ENCODE data around the gene ST6GALNAC2.
A peak's percentile ranks its signal among the peaks of the same experiment; 100 is the strongest.

ST6GALNAC2 gene

DNA sequence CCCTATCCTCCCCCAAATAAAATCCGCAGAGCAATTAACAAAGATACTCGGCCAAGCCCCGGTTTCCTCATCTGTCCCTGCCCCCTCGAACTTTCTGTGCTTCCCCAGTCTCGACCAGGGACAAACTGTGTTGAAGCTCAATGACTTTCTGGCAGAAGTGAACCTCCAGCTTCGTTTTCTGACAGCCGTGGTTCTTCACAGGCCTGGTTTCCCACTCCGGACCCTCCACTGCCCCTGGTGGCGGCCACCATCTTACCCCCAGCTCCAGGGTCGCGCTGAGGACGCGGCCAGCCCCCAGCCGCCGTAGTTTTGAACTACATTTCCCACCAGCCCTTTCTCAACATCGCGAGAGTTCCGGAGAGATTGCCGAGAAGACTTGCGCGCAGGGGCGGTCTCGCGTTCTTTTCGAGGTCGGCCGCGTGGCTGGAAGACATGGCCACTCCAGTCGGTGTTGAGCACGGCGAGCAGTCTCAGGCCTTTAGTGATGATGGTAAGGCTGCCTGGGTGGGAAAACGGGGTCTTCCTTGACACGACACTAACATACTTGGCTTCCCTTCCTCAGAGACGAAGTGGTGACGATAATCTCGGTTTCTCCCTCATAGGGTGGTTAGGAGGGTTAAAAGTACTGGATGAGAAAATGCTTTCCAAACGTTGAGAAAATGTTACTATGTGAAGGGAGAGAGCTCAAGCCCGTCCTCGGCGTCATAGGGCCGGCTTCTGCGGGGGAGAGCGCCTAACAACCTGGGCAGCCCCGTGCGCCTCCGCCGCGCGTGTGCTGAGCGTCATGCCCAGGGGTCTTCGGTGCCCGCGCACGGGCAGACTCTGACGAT is 28.1 kb downstream of the ST6GALNAC2 start:
- TF ChIP-seq, protein P1, sequence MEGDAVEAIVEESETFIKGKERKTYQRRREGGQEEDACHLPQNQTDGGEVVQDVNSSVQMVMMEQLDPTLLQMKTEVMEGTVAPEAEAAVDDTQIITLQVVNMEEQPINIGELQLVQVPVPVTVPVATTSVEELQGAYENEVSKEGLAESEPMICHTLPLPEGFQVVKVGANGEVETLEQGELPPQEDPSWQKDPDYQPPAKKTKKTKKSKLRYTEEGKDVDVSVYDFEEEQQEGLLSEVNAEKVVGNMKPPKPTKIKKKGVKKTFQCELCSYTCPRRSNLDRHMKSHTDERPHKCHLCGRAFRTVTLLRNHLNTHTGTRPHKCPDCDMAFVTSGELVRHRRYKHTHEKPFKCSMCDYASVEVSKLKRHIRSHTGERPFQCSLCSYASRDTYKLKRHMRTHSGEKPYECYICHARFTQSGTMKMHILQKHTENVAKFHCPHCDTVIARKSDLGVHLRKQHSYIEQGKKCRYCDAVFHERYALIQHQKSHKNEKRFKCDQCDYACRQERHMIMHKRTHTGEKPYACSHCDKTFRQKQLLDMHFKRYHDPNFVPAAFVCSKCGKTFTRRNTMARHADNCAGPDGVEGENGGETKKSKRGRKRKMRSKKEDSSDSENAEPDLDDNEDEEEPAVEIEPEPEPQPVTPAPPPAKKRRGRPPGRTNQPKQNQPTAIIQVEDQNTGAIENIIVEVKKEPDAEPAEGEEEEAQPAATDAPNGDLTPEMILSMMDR (IDR thresholded peaks at IDR 0.05; ENCODE audit: low read depth, low read length): peak; percentile 78
- H3K36me3 ChIP-seq: peaks cover 48% of the 10 kb centered on the region
- peak; percentile 98 for DNase-seq
- H3K27ac ChIP-seq: peak overlapping the region; percentile 93
- H3K27me3 ChIP-seq (ENCODE audit: insufficient read depth, low read depth, severe bottlenecking): no peaks in the 10 kb centered on the region
- H3K4me3 ChIP-seq (ENCODE audit: low read depth, low read length): peak overlapping the region; percentile 73
- H3K9me3 ChIP-seq (ENCODE audit: severe bottlenecking): no peaks in the 10 kb centered on the region

DNA sequence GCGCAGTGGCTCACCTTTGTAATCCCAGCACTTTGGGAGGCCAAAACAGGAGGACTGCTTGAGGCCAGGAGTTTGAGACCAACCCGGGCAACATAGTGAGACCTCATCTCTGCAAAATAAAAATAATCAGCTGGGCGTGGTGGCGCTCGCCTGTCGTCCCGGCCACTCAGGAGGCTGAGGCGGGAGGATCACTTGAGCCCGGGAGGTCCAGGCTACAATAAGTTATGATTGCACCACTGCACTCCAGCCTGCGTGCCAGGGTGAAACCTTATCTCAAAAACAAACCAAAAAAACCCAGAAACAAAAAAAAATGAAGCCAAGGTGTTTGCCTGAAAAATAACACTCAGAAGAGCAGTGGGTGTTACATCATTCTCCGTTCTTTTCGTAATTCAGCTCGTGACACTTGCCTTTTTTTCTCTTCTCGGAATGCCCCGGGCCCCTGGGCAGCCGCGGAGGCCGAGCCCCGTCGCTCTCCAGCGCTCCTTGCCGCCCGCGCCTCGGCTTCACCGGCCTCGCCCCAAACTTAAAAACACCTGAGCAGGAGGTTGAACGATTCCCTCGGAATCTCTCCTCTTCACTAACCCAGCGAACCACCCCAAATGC is 28.8 kb downstream of the ST6GALNAC2 start:
- no peaks in the 10 kb centered on the region for H3K27me3 ChIP-seq (ENCODE audit: insufficient read depth, low read depth, severe bottlenecking)
- TF ChIP-seq, protein P1 (IDR thresholded peaks at IDR 0.05; ENCODE audit: low read depth, low read length): no peak
- H3K9me3 ChIP-seq (ENCODE audit: severe bottlenecking): no peaks in the 10 kb centered on the region
- H3K4me3 ChIP-seq (ENCODE audit: low read depth, low read length): peak overlapping the region; percentile 73
- no peak for DNase-seq
- peaks cover 43% of the 10 kb centered on the region for H3K36me3 ChIP-seq
- H3K27ac ChIP-seq: peak overlapping the region; percentile 93

DNA sequence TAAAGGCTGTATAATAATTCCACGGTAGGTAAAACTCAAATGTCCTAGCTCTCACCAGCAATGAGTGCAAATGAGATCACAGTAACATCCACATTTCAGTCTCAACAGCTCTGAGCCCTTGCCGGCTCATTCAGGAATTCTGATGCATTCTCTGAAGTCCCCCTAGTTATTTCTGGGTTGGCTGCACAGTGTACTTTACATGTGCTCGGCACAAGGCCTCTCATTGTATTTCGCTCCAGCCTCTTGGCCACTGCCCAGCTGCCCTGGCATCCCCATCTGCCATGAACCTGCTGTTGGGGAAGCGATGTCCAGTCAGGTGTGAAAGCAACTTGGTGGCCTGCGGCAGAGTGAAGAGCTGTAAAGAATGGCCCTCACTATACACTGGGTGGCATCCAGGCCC is 31.5 kb downstream of the ST6GALNAC2 start:
- no peak overlapping the region for H3K4me3 ChIP-seq (ENCODE audit: low read depth, low read length)
- H3K27me3 ChIP-seq (ENCODE audit: insufficient read depth, low read depth, severe bottlenecking): no peaks in the 10 kb centered on the region
- TF ChIP-seq, protein P1 (IDR thresholded peaks at IDR 0.05; ENCODE audit: low read depth, low read length): no peak
- no peak for DNase-seq
- no peak overlapping the region for H3K27ac ChIP-seq
- peaks cover 15% of the 10 kb centered on the region for H3K36me3 ChIP-seq
- no peaks in the 10 kb centered on the region for H3K9me3 ChIP-seq (ENCODE audit: severe bottlenecking)

DNA sequence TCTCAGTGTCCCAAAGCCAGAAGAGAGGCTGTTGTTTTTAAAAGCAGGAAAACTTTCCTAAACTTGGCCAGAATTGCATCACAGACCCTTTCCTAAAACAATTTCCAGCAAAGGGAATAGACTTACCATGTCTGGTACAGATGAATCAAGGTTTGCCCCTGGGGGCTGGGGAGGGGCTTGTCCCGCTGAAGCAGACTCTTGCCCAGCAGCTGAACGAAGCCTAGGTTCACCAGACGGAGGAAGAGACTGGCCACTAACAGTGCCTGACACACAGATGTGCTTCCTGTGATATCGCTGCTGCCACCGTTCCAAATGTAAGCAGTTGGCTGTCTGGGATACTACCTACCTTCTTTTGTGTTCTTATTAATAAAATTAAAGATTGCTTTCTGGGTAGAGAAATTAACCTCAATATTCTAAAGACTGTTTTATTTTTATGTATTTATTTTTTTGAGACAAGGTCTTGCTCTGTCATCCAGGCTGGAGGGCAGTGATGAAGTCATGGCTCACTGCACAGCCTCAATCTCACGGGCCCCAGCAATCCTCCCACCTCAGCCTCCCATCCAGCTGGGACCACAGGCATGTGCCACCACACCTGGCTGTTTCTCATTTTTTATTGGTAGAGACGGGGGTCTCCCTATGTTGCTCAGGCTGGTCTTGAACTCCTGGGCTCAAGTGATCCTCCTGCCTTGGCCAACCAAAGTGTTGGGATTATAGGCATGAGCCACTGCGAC is 32.3 kb downstream of the ST6GALNAC2 start:
- Histone ChIP-seq H3K4me3 (ENCODE audit: low read depth, low read length) (no peak overlapping the region), H3K36me3 (peaks cover 8% of the 10 kb centered on the region), H3K27me3 (ENCODE audit: insufficient read depth, low read depth, severe bottlenecking) (no peaks in the 10 kb centered on the region), H3K9me3 (ENCODE audit: severe bottlenecking) (no peaks in the 10 kb centered on the region), H3K27ac (no peak overlapping the region)
- DNase-seq: no peak
- TF ChIP-seq, protein P1 (IDR thresholded peaks at IDR 0.05; ENCODE audit: low read depth, low read length): no peak

DNA sequence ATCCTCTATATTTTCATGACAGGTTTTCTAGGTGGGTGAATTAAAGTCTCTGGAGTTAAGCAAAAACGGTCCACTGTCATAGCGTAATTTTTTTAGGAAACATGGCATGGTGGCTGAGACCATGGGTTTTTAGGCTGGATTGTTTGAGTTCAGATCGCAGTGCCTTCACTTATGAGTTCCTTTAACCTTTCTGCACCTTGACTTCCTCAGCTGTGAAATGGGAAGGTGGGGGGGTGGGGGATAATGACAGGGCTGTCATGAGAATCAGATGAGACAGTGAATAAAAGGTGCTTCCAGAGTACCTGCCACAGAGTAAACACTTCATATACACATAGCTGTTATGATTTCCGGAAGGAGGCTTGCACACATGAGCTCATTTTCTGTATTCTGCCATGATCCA is 34.0 kb downstream of the ST6GALNAC2 start:
- DNase-seq: no peak
- Histone ChIP-seq H3K36me3 (no peaks in the 10 kb centered on the region; the same call in 1 of the 2 replicates), H3K4me3 (ENCODE audit: low read depth, low read length) (no peak overlapping the region), H3K9me3 (ENCODE audit: severe bottlenecking) (no peaks in the 10 kb centered on the region), H3K27me3 (ENCODE audit: insufficient read depth, low read depth, severe bottlenecking) (no peaks in the 10 kb centered on the region), H3K27ac (peak overlapping the region; percentile 40)
- TF ChIP-seq, protein P1 (IDR thresholded peaks at IDR 0.05; ENCODE audit: low read depth, low read length): no peak
